ENCODE results near the gene KHDC3L. TPM values are rescaled to one million over a fixed set of nuclear protein-coding genes. Genes with fewer than 3 reads are reported as not detected.

Gene KHDC3L
- total RNA-seq, 1 donor: not detected

DNA sequence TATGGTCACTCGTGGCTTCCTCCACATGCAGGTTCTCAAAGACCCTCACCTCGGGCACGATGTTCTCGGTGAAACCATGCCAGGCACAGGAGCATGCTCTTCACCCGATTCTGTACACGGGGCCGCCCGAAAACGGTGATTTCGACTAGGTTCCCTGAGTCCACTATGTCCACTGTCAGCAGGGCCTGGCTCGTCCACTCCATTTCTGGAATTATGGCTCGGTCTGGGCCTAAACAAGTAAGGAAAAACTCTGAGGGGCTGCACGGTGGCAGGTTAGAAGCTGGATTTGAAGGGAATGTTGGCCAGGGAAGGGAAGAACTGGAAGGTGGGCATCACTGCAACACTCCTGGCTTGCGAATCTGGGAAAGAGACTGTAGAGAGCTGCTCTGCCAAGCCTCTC lies 6.7 kb downstream of the KHDC3L start:
- Histone ChIP-seq H3K4me1 (ENCODE audit: insufficient read depth, low read length) (no peaks in the 10 kb centered on the region), H3K4me2 (ENCODE audit: insufficient read depth, low read length) (no peak overlapping the region), H4K20me1 (ENCODE audit: insufficient read depth, low read length) (no peaks in the 10 kb centered on the region), H2AFZ (ENCODE audit: low read length) (no peak overlapping the region), H3K36me3 (ENCODE audit: insufficient read depth, low read length) (no peaks in the 10 kb centered on the region), H3K27ac (ENCODE audit: low read depth, low read length) (no peak overlapping the region), H3K27me3 (ENCODE audit: insufficient read depth, low read length) (no peaks in the 10 kb centered on the region), H3K4me3 (ENCODE audit: insufficient read depth, low read length) (no peak overlapping the region), H3K79me2 (ENCODE audit: insufficient read depth, low read length) (no peaks in the 10 kb centered on the region), H3K9me3 (ENCODE audit: low read depth, low read length) (peaks cover 5% of the 10 kb centered on the region)
- no peak for DNase-seq (ENCODE audit: insufficient read length, low spot score, missing footprints)
- TF ChIP-seq, protein P1, sequence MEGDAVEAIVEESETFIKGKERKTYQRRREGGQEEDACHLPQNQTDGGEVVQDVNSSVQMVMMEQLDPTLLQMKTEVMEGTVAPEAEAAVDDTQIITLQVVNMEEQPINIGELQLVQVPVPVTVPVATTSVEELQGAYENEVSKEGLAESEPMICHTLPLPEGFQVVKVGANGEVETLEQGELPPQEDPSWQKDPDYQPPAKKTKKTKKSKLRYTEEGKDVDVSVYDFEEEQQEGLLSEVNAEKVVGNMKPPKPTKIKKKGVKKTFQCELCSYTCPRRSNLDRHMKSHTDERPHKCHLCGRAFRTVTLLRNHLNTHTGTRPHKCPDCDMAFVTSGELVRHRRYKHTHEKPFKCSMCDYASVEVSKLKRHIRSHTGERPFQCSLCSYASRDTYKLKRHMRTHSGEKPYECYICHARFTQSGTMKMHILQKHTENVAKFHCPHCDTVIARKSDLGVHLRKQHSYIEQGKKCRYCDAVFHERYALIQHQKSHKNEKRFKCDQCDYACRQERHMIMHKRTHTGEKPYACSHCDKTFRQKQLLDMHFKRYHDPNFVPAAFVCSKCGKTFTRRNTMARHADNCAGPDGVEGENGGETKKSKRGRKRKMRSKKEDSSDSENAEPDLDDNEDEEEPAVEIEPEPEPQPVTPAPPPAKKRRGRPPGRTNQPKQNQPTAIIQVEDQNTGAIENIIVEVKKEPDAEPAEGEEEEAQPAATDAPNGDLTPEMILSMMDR (IDR thresholded peaks at IDR 0.05; ENCODE audit: extremely low read depth, low read depth, low read length): no peak

DNA sequence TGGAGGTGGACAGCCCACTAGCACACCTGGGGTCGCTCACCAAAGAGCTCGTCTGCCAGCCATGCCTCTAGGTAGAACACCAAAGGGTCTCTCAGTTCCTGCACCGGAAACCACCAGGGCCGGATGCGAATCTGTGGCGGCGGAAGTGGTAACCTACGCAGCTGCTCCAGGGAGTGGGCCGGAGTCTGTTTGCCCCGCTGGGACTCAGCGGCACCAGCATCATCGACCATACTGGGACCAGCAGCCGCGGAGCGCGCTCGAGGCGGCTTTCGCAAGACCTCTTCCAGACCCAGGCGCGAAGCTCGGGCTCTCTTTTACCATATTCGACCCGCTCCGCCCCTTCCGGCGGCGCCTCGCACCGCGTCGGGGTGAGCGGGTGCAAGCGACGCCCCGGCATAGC lies 7.1 kb downstream of the KHDC3L start, which contains the start of gene OOEP:
Gene OOEP, minus strand, starts transcription at position 335 of the 400 bp plus-strand sequence. Its CDS starts 105 bp downstream, at position 230.
- H2AFZ ChIP-seq (ENCODE audit: low read length): no peak within 1 kb of the TSS
- H3K27me3 ChIP-seq (ENCODE audit: insufficient read depth, low read length): no peaks in the 10 kb centered on the region
- H3K9me3 ChIP-seq (ENCODE audit: low read depth, low read length): peaks cover 5% of the 10 kb centered on the region
- H4K20me1 ChIP-seq (ENCODE audit: insufficient read depth, low read length): no peaks in the 10 kb centered on the region
- no peak within 1 kb of the TSS for H3K27ac ChIP-seq (ENCODE audit: low read depth, low read length)
- no peak within 1 kb of the TSS for H3K4me3 ChIP-seq (ENCODE audit: insufficient read depth, low read length)
- H3K36me3 ChIP-seq (ENCODE audit: insufficient read depth, low read length): no peaks in the 10 kb centered on the region
- no peak within 1 kb of the TSS for H3K4me2 ChIP-seq (ENCODE audit: insufficient read depth, low read length)
- TF ChIP-seq, protein P1 (IDR thresholded peaks at IDR 0.05; ENCODE audit: extremely low read depth, low read depth, low read length): no peak
- no peak for DNase-seq (ENCODE audit: insufficient read length, low spot score, missing footprints)
- no peaks in the 10 kb centered on the region for H3K79me2 ChIP-seq (ENCODE audit: insufficient read depth, low read length)
- no peaks in the 10 kb centered on the region for H3K4me1 ChIP-seq (ENCODE audit: insufficient read depth, low read length)

DNA sequence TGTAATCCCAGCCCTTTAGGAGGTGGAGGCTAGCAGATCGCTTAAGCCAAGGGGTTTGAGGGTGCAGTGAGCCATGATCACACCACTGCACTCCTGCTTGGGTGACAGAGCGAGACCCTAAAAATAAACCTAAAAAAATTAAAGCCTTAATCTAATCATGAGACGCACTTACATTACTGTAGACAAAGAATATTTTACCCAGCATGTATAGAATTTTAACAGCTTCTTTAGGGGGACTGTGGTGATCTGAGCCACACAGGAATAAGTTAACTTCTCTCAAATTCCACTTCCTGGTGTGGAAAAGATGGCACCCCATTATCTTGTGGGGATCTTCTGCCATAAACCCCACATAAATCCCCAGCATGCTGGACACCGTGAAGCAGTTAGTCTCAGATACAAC lies 9.5 kb downstream of the KHDC3L start:
- no peak overlapping the region for H2AFZ ChIP-seq (ENCODE audit: low read length)
- H3K9me3 ChIP-seq (ENCODE audit: low read depth, low read length): peaks cover 5% of the 10 kb centered on the region
- H3K4me3 ChIP-seq (ENCODE audit: insufficient read depth, low read length): no peak overlapping the region
- TF ChIP-seq, protein P1 (IDR thresholded peaks at IDR 0.05; ENCODE audit: extremely low read depth, low read depth, low read length): no peak
- H3K36me3 ChIP-seq (ENCODE audit: insufficient read depth, low read length): no peaks in the 10 kb centered on the region
- DNase-seq (ENCODE audit: insufficient read length, low spot score, missing footprints): no peak
- H3K27ac ChIP-seq (ENCODE audit: low read depth, low read length): no peak overlapping the region
- H3K79me2 ChIP-seq (ENCODE audit: insufficient read depth, low read length): no peaks in the 10 kb centered on the region
- H3K4me2 ChIP-seq (ENCODE audit: insufficient read depth, low read length): no peak overlapping the region
- no peaks in the 10 kb centered on the region for H3K4me1 ChIP-seq (ENCODE audit: insufficient read depth, low read length)
- no peaks in the 10 kb centered on the region for H4K20me1 ChIP-seq (ENCODE audit: insufficient read depth, low read length)
- H3K27me3 ChIP-seq (ENCODE audit: insufficient read depth, low read length): no peaks in the 10 kb centered on the region

DNA sequence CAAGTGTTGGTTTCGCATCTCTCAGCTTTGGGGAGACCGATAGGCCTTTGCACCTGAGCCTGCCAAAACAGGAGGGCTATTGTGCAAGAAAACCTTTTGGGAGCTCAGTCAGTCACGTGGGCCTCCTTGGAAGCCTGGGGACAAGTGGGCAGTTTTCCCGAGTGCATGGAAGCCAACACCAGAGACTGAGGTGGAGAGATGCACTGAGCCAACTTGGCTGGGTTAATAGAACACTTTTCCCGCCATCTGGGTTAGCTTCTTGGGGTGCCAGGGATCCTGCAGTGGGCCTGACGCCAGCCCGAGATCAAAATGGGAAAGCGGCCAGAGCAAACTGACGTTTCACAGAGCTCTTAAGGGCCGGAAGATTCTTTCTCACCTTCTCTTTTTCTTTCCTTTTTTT lies 10.1 kb downstream of the KHDC3L start:
- Histone ChIP-seq H3K9me3 (ENCODE audit: low read depth, low read length) (peaks cover 5% of the 10 kb centered on the region), H3K36me3 (ENCODE audit: insufficient read depth, low read length) (no peaks in the 10 kb centered on the region), H3K4me3 (ENCODE audit: insufficient read depth, low read length) (no peak overlapping the region), H3K79me2 (ENCODE audit: insufficient read depth, low read length) (no peaks in the 10 kb centered on the region), H3K27ac (ENCODE audit: low read depth, low read length) (no peak overlapping the region), H3K27me3 (ENCODE audit: insufficient read depth, low read length) (no peaks in the 10 kb centered on the region), H3K4me1 (ENCODE audit: insufficient read depth, low read length) (no peaks in the 10 kb centered on the region), H3K4me2 (ENCODE audit: insufficient read depth, low read length) (no peak overlapping the region), H4K20me1 (ENCODE audit: insufficient read depth, low read length) (no peaks in the 10 kb centered on the region), H2AFZ (ENCODE audit: low read length) (no peak overlapping the region)
- DNase-seq (ENCODE audit: insufficient read length, low spot score, missing footprints): no peak
- TF ChIP-seq, protein P1 (IDR thresholded peaks at IDR 0.05; ENCODE audit: extremely low read depth, low read depth, low read length): no peak
